Right lobe of liver (tissue), 6 donors: ENCODE results near the gene SOST. TPM values are rescaled to one million over a fixed set of nuclear protein-coding genes. Genes with fewer than 3 reads are reported as not detected.

Experiments
- ATAC-seq, 4 donors: fragments of 200-7000 bp; cut with Tn5 transposase; one replicate each; pipeline ENCODE4 v1.9.1; 2020; ENCODE audit warnings: mild to moderate bottlenecking in 4 of 4, moderate library complexity in 4 of 4
- DNase-seq, 3 donors: peaks; one replicate each; pipeline ENCODE4 v3.0.0-alpha.2; 2020
- H3K27ac ChIP-seq, 3 donors: fragments of 200-600 bp; one replicate each; pipeline ENCODE4 v1.8.0; 2022
- H3K27me3 ChIP-seq, 2 donors: fragments of 200-600 bp; one replicate each; pipeline ENCODE4 v1.8.0; 2022
- H3K36me3 ChIP-seq, 4 donors: fragments of 200-600 bp; sonication (generic) in 1 of 4; one replicate each; pipeline versions ENCODE4 v1.5.1 to v1.8.0; 2017 to 2022; ENCODE audit warnings: control low read depth in 1 of 4
- H3K4me1 ChIP-seq, 4 donors: fragments of 200-600 bp; sonication (generic) in 1 of 4; one replicate each; pipeline versions ENCODE4 v1.5.1 to v1.8.0; 2017 to 2022; ENCODE audit warnings: control low read depth in 1 of 4
- H3K4me3 ChIP-seq, 3 donors: fragments of 200-600 bp; one replicate each; pipeline ENCODE4 v1.8.0; 2022
- H3K9me3 ChIP-seq, 4 donors: fragments of 200-600 bp; sonication (generic) in 1 of 4; one replicate each; pipeline versions ENCODE4 v1.5.1 to v1.8.0; 2017 to 2022; ENCODE audit warnings: control low read depth in 1 of 4
- POLR2A ChIP-seq: fragments of 450-650 bp; IDR thresholded peaks from one replicate; pipeline ENCODE4 v1.6.1; 2017; ENCODE audit warnings: antibody characterized with exemption, mild to moderate bottlenecking
- WGBS: methylation state at CpG from one replicate; pipeline ENCODE4 v1.1.6; 2018; ENCODE audit warnings: low coverage, low lambda C conversion rate; ENCODE audit not compliant: insufficient coverage; ENCODE audit errors: missing lambda C conversion rate; 5-methylcytosine and 5-hydroxymethylcytosine counted together
- intact Hi-C, 2 donors: fragments of 100-400 bp; cut with DNase I; formaldehyde crosslinking; loops; one replicate each; pipeline versions ENCODE4 v1.11.2 to v1.14.1; 2022
- total RNA-seq, 6 experiments: library from RNA; depleted of rRNA in 2 of 6; stranded (reverse); fragments of >200 nt in 2 of 6; fragmentation: NEBNext Ultra II Directional in 3 of 6; extraction: Animal tissue kit (Norgen Biotek cat#: 25700) in 3 of 6; gene quantifications; one replicate each; pipeline versions ENCODE4 v1.1.0 to v1.2.4, GENCODE V29; 2016 to 2023
- TF ChIP-seq, protein P1 (sequence below), 4 donors: fragments of 200-600 bp in 3 of 4; fragments of 450-650 bp in 1 of 4; IDR thresholded peaks; one replicate each; pipeline versions ENCODE4 v1.5.1 to v1.8.0; 2016 to 2022; ENCODE audit warnings: antibody characterized with exemption in 4 of 4, mild to moderate bottlenecking in 2 of 4
- donor health status: DM: no; HTN: yes; CAD: no.
- donor health status: DM: no; HTN: no; CAD: no.
- donor health status: DM: no; HTN: no; CAD: no.
- donor health status: DM: no; HTN: yes; CAD: no.
- donor health status: DM: no; HTN: yes; CAD: no.

SOST gene
- total RNA-seq, 6 experiments from 2014 or later, result not detected

DNA sequence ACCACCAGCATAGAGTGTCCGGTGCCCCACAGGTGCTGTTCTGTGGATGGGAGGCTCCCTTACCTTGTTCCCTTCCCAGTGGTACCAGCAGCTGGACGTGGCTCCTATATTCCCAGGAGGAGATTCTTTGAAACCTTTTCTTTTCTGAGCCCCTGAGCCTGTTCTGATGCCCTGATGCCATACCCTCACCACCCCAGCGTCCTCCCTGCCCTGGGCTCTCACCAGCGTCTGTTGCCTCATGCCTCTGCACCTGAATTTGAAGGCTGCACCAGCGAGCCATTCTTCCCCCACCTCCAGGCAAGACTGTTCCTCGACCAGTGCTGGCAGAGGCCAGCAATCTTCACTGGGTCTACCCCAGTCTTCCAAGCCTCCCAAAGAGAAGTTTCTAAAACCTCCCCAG, 505 bp downstream of the SOST start:
- Histone ChIP-seq H3K4me1 (peaks cover 0 to 6% (median 0%) of the 10 kb centered on the region in 4 donors), H3K36me3 (no peaks in the 10 kb centered on the region), H3K4me3 (no peak overlapping the region), H3K27ac (no peak overlapping the region), H3K27me3 (peaks cover 0 to 9% of the 10 kb centered on the region in 2 donors), H3K9me3 (no peaks in the 10 kb centered on the region)
- intact Hi-C loops, result loop anchor here (2.0 to 10.0 kb wide), 3 partner anchors 61 to 183 kb away; no protein-coding TSS in a partner anchor
- DNase-seq, result no peak
- ATAC-seq, result no peak
- no peak for TF ChIP-seq POLR2A
- TF ChIP-seq, protein P1, sequence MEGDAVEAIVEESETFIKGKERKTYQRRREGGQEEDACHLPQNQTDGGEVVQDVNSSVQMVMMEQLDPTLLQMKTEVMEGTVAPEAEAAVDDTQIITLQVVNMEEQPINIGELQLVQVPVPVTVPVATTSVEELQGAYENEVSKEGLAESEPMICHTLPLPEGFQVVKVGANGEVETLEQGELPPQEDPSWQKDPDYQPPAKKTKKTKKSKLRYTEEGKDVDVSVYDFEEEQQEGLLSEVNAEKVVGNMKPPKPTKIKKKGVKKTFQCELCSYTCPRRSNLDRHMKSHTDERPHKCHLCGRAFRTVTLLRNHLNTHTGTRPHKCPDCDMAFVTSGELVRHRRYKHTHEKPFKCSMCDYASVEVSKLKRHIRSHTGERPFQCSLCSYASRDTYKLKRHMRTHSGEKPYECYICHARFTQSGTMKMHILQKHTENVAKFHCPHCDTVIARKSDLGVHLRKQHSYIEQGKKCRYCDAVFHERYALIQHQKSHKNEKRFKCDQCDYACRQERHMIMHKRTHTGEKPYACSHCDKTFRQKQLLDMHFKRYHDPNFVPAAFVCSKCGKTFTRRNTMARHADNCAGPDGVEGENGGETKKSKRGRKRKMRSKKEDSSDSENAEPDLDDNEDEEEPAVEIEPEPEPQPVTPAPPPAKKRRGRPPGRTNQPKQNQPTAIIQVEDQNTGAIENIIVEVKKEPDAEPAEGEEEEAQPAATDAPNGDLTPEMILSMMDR (IDR thresholded peaks at IDR 0.05), result no peak
- 61% methylated on average over 6 of the region's 6 CpGs for WGBS

- TF ChIP-seq POLR2A, result no peak
- TF ChIP-seq, protein P1 (IDR thresholded peaks at IDR 0.05), result no peak
- no peaks in the 10 kb centered on the region for H3K36me3 ChIP-seq
- H3K4me3 ChIP-seq, result no peak overlapping the region
- DNase-seq (no peak), ATAC-seq (no peak)
- no peak overlapping the region for H3K27ac ChIP-seq
- no peaks in the 10 kb centered on the region for H3K9me3 ChIP-seq
- no CpG with 5 or more reads among the region's 8 CpGs for WGBS
- intact Hi-C loops, result loop anchor here (5.0 to 10.0 kb wide), 2 partner anchors 65 to 182 kb away; no protein-coding TSS in a partner anchor
- H3K4me1 ChIP-seq, result peaks cover 0 to 6% (median 0%) of the 10 kb centered on the region in 4 donors
- peaks cover 0 to 9% of the 10 kb centered on the region in 2 donors for H3K27me3 ChIP-seq
Measured at GRCh38 chr17:43757171-43757660, 1.4 kb downstream of the SOST start.

DNA sequence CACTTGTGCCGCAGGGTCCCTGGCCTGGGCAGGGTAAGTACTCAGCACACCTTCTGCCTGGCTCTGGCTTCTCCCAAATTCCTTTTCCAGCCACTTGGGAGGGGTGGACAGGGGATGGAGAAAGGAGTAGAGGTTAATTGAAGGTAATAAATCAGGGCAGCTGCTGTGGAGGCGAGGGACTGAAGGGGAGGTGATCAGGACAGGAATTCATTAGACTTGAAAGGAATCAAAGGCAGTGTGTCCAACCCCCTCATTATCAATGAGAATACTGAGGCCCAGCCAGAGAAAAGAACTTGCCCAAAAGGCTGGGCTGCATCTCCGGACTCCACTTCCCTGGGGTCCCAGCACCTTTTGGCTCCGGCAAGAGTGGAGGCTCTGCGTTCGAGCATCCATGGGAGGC, 2.4 kb downstream of the SOST start:
- 57% methylated on average over 2 of the region's 6 CpGs for WGBS
- Histone ChIP-seq H3K4me3 (no peak overlapping the region), H3K9me3 (no peaks in the 10 kb centered on the region), H3K36me3 (no peaks in the 10 kb centered on the region), H3K4me1 (peaks cover 0 to 6% (median 0%) of the 10 kb centered on the region in 4 donors), H3K27ac (no peak overlapping the region), H3K27me3 (peaks cover 0 to 9% of the 10 kb centered on the region in 2 donors)
- intact Hi-C loops, result loop anchor here (5.0 to 10.0 kb wide), 2 partner anchors 64 to 181 kb away; no protein-coding TSS in a partner anchor
- no peak for ATAC-seq
- no peak for DNase-seq
- TF ChIP-seq, protein P1 (IDR thresholded peaks at IDR 0.05), result no peak
- no peak for TF ChIP-seq POLR2A

- intact Hi-C loops, result loop anchor here (5.0 to 10.0 kb wide), 2 partner anchors 63 to 181 kb away; no protein-coding TSS in a partner anchor
- Histone ChIP-seq H3K36me3 (no peaks in the 10 kb centered on the region), H3K4me1 (peaks cover 0 to 6% (median 0%) of the 10 kb centered on the region in 4 donors), H3K27me3 (peaks cover 0 to 9% of the 10 kb centered on the region in 2 donors), H3K27ac (no peak overlapping the region), H3K9me3 (no peaks in the 10 kb centered on the region), H3K4me3 (no peak overlapping the region)
- TF ChIP-seq, protein P1 (IDR thresholded peaks at IDR 0.05), result no peak
- TF ChIP-seq POLR2A, result no peak
- no CpG with 5 or more reads among the region's 60 CpGs for WGBS
- DNase-seq, result no peak
- ATAC-seq, result peak in 3 of 4 donors; percentile 37 to 55 (median 38)
Measured at GRCh38 chr17:43755389-43755875, 3.2 kb downstream of the SOST start.
